Measurements from ENCODE around the gene UCKL1. TPM values are rescaled to one million over a fixed set of nuclear protein-coding genes. Genes with fewer than 3 reads are reported as not detected.

UCKL1 gene
- total RNA-seq, 1 donor, result 16.9 TPM

DNA sequence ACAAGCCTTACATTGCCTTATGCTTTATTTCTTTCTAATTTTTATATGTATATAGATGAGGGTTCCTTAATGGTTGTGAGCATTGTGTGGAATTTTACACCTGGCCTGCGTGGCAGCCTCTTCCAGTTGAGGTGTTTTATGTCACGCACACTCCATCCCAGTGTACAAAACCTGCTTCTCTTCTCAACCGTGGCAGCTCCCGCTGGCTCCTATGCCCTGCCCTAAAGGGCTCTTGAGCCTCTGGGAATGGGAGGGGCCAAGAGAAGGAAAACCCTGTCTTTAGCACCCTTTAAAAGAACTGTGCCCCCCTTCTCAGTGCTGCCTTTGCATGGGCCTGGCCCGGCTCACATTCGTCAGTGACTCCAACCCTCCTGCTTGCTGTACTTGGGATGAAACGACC, 65.6 kb downstream of the UCKL1 start:
- Histone ChIP-seq H3K4me1 (ENCODE audit: insufficient read depth, low read length) (peaks cover 26% of the 10 kb centered on the region), H3K9me3 (ENCODE audit: low read depth, low read length) (no peaks in the 10 kb centered on the region), H3K27me3 (ENCODE audit: insufficient read depth, low read length) (no peaks in the 10 kb centered on the region), H3K4me3 (ENCODE audit: low read length) (no peak overlapping the region)

DNA sequence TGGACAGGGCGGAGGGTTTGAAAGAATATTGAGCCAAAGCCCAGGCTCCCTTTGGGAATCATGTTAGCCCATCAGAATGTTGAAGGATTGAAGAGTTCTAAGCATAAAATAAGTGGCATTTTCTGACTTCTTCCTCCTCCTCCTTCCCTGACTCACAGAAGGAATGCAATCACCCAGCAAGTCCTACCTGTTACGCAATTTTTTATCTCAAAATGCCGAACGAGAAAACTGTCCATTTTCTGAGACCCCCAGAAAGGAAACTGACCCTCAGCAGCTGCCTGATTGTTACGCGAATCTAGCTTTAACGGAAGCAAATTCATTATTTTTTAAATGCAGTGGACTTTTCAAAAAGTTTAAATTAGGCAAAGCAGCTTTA, 66.0 kb downstream of the UCKL1 start:
- Histone ChIP-seq H3K4me3 (ENCODE audit: low read length) (no peak overlapping the region), H3K27me3 (ENCODE audit: insufficient read depth, low read length) (no peaks in the 10 kb centered on the region), H3K9me3 (ENCODE audit: low read depth, low read length) (no peaks in the 10 kb centered on the region), H3K4me1 (ENCODE audit: insufficient read depth, low read length) (peaks cover 26% of the 10 kb centered on the region)

Other genes with a start within 250 kb of the UCKL1 start
- 13.5 TPM for gene ARFRP1, start 248.4 kb downstream of the UCKL1 start, total RNA-seq
- gene ZGPAT, start 248.4 kb downstream of the UCKL1 start, total RNA-seq, result 14.0 TPM
- 117 TPM for gene LIME1, start 219.8 kb downstream of the UCKL1 start, total RNA-seq
- 17.1 TPM for gene SLC2A4RG, start 216.6 kb downstream of the UCKL1 start, total RNA-seq
- gene ZBTB46, start 125.2 kb downstream of the UCKL1 start, total RNA-seq, result 2.1 TPM
- gene ABHD16B, start 94.9 kb downstream of the UCKL1 start, total RNA-seq, result not detected
- 54.8 TPM for gene TPD52L2, start 91.1 kb downstream of the UCKL1 start, total RNA-seq
- gene DNAJC5, start 61.3 kb downstream of the UCKL1 start, total RNA-seq, result 26.0 TPM
- 5.5 TPM for gene ZNF512B, start 13.5 kb upstream of the UCKL1 start, total RNA-seq
- 2.3 TPM for gene SAMD10, start 23.2 kb upstream of the UCKL1 start, total RNA-seq
- 36.6 TPM for gene PRPF6, start 24.7 kb upstream of the UCKL1 start, total RNA-seq
- gene C20orf204, start 79.8 kb upstream of the UCKL1 start, total RNA-seq, result 2.9 TPM
- gene SOX18, start 93.2 kb upstream of the UCKL1 start, total RNA-seq, result not detected
- 6.0 TPM for gene TCEA2, start 106.8 kb upstream of the UCKL1 start, total RNA-seq
- 33.6 TPM for gene RGS19, start 123.1 kb upstream of the UCKL1 start, total RNA-seq
- gene OPRL1, start 123.7 kb upstream of the UCKL1 start, total RNA-seq, result 1.3 TPM
- gene LKAAEAR1, start 128.0 kb upstream of the UCKL1 start, total RNA-seq, result 0.42 TPM
- gene NPBWR2, start 151.1 kb upstream of the UCKL1 start, total RNA-seq, result not detected
- gene MYT1, start 208.0 kb upstream of the UCKL1 start, total RNA-seq, result not detected